ENCODE measurements around the gene SET. TPM values are rescaled to one million over a fixed set of nuclear protein-coding genes. Genes with fewer than 3 reads are reported as not detected.
A peak's percentile ranks its signal among the peaks of the same experiment; 100 is the strongest.

SET gene
- total and polyA plus RNA-seq, 2 donors (not counting 3 experiments of a cell fraction or from before 2014, with no cell fraction given) = 61.1 to 483 TPM

GRCh38 chr9:128684325-128685199, 4.5 kb upstream of the SET start:
- intact Hi-C loops (cut with micrococcal nuclease) = loop anchor here (5.0 kb wide), 1 partner anchor 132 kb away; the partner anchor contains the start of gene SPTAN1
- CTCF ChIA-PET = interaction anchor here (0.9 to 1.7 kb wide), 7 partner anchors 12 to 134 kb away, joined by 3 to 10 read pairs (median 4); partner anchors contain the start of genes DYNC2I2, ENDOG and PKN3
- DNase-seq (ENCODE audit: low read depth, low spot score) = peak; percentile 76
- peak; percentile 82 for FAIRE-seq
- POLR2A ChIA-PET = interaction anchor here (0.9 kb wide), 1 partner anchor 49 kb away, joined by 3 read pairs; no protein-coding TSS in a partner anchor
- Histone ChIP-seq H3K79me2 (ENCODE audit: control insufficient read depth, insufficient read depth, low read length) (peaks cover 13% of the 10 kb centered on the region), H2AFZ (ENCODE audit: low read depth, low read length) (peak overlapping the region; percentile 59), H3K4me3 (replicated peaks in 1 of 3; ENCODE audit: insufficient read depth in 1 of 3, low read depth in 1 of 3, low read length in 3 of 3) (peak overlapping the region; percentile 58 to 90 (median 87)), H3K9me1 (replicated peaks; ENCODE audit: control insufficient read depth, extremely low read depth, insufficient read depth, low read length) (no peaks in the 10 kb centered on the region), H3K27ac (ENCODE audit: insufficient read depth, low read depth, low read length) (peak overlapping the region; percentile 65), H3K4me2 (ENCODE audit: insufficient read depth, low read length) (peak overlapping the region; percentile 91), H4K20me1 (replicated peaks; ENCODE audit: control insufficient read depth, extremely low read depth, insufficient read depth, low read length) (no peaks in the 10 kb centered on the region), H3K27me3 (ENCODE audit: control insufficient read depth in 2 of 2, insufficient read depth in 2 of 2, low read length in 2 of 2) (no peaks in the 10 kb centered on the region), H3K4me1 (ENCODE audit: control insufficient read depth, extremely low read depth, insufficient read depth, low read length) (peaks cover 11% of the 10 kb centered on the region), H3K9ac (replicated peaks; ENCODE audit: extremely low read depth, insufficient read depth, low read length) (peak overlapping the region; percentile 92), H3K36me3 (ENCODE audit: control insufficient read depth in 2 of 2, extremely low read depth in 1 of 2, insufficient read depth in 2 of 2, low read length in 2 of 2) (no peaks in the 10 kb centered on the region), H3K9me3 (replicated peaks; ENCODE audit: control insufficient read depth, insufficient read depth, low read length) (no peaks in the 10 kb centered on the region)
- BruUV-seq (replicated peaks) = no TSS peak
- dilution Hi-C loops (cut with MboI; ENCODE audit: extremely low pct_ligation_motif_present, low sequenced_read_pairs) = no loop called here
- TF ChIP-seq JUN (IDR thresholded peaks at IDR 0.05; ENCODE audit: borderline replicate concordance, insufficient read depth, insufficient read length, low read depth) (no peak), FOS (IDR thresholded peaks at IDR 0.05; ENCODE audit: borderline replicate concordance, insufficient read depth, low read length) (no peak), POLR2A (IDR thresholded peaks at IDR 0.05; ENCODE audit: low read depth, low read length) (peak; percentile 90), GATA2 (IDR thresholded peaks at IDR 0.05; ENCODE audit: insufficient read depth, insufficient read length, low read depth, low read length) (no peak), POLR2AphosphoS5 (IDR thresholded peaks at IDR 0.05; ENCODE audit: insufficient read depth, low read depth, low read length) (peak; percentile 82), MAX (IDR thresholded peaks at IDR 0.05; ENCODE audit: insufficient read depth, insufficient read length) (peak; percentile 77)
